Hematopoietic multipotent progenitor cell (in vitro differentiated cells): Measurements from ENCODE around the gene ACAN. TPM values are rescaled to one million over a fixed set of nuclear protein-coding genes. Genes with fewer than 3 reads are reported as not detected.
A peak's percentile ranks its signal among the peaks of the same experiment; 100 is the strongest.

ENCODE experiments used
- DNase-seq, 3 donors: peaks; one replicate each; pipeline ENCODE4 v3.0.0-alpha.2; 2011 to 2015; ENCODE audit warnings: low read depth in 2 of 3, low spot score in 2 of 3
- total RNA-seq: library from RNA; depleted of rRNA; stranded (reverse); fragments of >200 nt; gene quantifications from one replicate; pipeline ENCODE4 v1.2.3, GENCODE V29; 2012

ACAN gene
- not detected for total RNA-seq

DNA sequence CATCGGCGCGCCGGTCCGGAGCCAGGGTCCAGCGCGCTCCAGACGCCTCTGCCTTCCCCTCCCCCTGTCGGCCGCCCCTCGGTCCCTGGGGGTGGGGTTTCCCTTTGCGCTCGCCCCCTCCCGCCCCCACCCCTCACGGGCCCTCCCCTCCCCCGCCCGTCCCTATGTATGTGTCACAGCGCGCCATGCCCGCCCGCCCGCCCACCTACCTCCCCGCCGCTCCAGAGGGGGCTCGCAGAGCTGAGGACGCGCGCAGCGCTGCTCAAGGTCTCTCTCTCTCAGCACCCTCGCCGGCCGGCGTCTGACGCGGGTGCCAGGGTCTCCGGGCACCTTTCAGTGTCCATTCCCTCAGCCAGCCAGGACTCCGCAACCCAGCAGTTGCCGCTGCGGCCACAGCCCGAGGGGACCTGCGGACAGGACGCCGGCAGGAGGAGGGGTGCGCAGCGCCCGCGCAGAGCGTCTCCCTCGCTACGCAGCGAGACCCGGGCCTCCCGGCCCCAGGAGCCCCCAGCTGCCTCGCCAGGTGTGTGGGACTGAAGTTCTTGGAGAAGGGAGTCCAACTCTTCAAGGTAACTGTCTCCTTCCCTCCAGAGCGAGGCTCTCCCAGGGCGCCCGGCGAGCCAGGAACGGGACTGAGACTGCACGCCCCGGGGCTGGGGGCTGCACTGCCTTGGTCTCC lies at the start of gene ACAN:
ACAN (plus strand) TSS at position 196 of the 679 bp plus-strand sequence. CDS start 32,771 bp downstream, outside the sequence.
- no peak for DNase-seq

DNA sequence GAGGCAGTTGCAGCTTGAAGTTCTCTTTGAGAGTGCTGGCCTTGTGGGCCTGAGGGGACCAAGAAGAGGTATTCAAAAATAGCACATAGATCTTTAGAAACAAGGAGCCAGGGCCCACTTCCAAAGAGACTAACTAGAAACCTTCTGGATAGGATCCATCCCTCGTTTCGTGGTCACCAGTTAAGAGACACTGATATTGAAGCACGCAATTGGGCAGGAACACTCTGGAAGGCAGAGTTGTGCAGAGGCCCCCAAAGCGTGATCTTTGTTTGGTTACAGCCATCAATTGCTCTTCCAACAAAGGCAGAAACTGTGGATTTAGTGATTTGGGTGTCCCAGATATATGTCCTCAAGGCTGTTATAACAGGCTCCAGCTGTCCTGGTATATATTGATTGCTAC lies 46.7 kb upstream of the ACAN start:
- no peak for DNase-seq

DNA sequence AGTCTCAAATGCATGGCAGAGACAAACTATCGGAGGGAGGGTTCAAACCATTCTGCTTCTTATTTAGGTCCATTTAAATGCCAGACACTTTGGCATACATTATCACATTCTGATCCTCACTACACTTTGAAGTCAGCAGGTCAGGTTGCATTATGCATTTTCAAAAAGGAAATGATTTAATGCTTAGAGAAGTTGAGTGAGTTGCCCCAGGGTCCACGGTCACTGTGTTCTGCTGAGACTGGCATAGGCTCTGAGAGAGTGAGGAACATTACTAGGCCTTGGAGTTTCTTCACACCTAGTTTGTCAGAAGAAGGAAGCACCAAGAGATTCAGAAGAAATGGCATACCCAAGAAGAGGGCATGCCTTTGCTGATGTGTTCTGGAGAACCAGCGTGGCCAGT lies 46.3 kb upstream of the ACAN start:
- no peak for DNase-seq

DNA sequence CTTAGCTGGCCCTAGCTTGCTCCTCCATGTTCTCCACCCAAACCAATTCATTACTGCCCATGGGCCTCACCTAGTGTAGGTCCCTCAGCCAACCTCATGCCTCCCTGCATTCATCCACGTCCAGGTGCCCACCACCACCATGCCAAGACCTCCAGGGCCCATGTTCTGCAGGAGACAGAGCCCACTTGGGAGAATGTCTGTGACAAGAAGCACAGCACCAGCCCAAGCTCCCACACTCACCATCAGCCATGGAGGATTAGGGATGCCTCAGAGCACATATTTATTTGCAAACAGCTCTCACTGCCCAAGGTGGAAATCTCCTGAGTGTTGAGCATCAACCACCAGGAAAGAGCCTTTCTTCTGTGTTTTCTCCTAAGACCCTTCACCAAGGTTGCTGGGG lies 43.4 kb upstream of the ACAN start:
- DNase-seq: no peak

DNA sequence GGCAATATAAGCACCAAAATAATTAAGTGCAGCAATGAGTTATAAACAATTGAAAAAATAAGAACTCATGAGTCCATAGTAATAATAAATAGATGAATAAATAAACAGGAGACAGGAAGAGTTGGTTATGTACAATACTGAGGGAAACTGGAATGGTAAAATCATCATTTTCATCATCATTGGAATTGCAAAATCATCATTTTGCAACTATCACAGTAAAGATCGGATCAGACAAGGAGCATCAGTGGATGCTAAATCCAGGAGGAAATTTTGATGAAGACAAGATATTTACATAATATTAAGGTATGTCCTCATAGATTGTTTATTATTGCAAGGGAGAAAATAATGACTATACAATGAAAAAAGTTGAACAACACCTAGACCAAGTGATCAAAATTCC lies 38.8 kb upstream of the ACAN start:
- DNase-seq: no peak

DNA sequence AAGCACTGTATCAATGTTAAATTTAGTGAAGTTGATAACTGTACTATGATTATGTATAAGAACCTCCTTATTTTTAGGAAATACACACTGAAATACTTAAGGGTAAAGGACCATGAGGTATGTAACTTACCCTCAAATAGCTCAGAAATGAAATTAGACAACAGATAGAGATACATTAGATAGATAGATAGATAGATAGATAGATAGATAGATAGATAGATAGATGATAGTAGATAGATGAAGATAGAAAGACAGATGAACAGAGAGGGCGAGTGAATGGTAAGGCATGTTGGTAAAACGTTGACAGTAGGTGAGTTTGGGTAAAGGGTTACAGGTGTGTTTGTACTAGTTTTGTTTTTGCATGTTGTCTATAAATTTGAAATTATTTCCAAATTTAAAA lies 38.0 kb upstream of the ACAN start:
- no peak for DNase-seq

DNA sequence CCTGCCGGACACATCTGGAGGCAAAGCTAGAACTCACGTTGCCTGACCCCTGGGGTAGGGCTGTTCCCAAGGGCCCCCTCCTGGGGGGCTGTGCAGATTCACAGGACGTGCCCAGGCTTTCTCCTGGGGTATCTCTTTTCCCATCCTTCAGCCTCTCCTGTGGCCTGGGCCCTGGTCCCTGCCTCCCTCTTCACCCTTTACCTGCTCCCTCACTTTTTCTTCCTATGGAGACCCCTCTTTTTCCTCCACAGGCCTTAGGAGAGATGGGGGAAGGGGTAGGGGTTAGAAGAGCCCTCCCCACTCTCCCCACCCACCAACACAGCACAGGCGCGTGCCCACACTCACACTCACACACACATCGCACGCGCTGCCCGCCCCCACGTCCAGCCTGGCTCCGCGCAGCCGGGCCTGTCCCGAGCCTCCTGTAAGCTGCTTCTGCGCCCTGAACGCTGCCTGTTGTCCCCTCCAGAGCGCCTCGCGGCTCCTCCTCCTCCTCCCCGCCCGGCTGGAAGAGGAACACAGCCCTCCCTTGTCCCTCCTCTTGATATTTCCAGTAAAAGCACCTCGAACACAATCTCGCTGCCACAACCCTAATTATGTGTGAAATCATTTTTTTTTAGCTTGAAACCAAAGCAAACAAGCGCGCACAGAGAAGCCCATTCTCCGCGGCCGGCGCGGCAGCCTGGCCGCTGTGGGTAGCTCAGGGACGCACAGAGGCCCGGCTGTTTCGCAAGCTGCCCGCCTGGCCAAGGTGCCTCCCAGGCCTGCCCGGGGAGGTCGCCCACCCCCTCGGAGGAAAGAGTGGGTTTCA lies 33.9 kb upstream of the ACAN start:
- peak in 1 of 3 donors; percentile 0 for DNase-seq

DNA sequence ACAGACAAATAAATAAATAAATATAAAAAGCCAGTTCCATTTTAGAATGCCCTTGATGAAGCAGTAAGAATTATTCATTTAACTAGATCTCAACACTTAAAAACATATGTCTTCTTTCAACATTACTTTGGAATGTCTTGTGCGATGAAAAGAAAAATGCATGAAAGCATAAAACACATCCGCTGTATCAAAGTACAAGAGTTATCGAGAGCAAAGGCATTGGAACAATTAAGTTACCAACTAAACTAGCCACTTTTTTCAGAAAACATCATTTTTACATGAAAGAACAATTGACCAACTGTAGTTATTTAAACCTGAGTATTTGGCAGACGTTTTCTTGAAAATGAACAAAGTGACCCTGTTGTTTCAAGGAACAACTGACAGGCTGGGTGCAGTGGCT lies 27.5 kb upstream of the ACAN start:
- no peak for DNase-seq

DNA sequence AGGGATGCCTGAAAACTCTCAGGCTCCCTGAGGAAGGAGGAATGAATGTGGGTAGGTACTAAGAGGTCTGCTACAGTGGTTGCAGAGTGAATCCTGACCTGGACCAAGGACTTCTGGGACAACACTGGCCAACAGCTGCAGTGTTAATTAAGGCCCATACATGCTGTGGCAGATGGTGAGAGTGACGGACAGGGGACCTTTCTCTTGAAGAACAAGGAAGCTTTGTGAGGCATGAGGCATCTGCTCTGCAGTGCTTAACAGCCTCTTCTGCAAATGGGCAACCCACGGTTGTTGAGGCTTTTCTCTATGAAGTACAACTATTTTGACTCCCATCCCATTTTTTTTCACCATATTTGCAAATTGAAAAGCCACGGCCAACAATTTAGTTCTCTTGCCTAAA lies 26.6 kb upstream of the ACAN start:
- no peak for DNase-seq

DNA sequence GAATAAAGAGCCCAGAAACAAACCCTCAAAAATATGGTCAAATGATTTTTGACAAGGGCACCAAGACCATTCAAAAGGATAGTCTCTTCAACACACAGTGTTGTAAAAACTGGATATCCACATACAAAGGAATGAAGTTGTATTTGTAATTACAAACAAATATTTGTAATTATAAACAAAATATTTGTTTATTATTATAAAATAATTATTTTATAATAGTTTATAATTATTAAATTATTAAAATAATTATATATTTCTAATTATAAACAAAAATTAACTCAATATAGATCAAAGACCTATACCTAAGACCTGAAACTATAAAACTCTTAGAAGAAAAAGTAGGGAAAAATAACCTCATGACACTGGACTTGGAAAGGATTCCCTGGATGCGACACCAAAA lies 23.3 kb upstream of the ACAN start:
- DNase-seq: no peak

DNA sequence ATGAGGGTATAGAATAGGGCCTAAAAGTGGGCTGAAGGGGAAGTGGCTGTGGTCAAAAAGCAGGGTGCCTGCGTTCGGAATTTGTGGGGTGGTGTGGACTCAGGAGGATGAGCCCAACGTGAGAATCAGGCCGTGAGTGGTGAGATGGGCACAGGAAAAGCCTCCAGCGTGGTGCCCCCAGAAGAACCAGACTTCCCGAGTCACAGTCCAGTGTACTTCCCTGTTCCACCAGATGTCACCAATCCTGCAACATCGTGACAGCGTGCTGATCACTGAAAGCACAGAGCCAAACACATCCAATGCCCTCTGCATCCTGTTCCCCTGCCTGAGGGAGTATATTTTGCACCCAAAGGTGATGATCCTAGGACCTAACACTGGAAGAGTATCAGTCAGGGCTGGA lies 20.8 kb upstream of the ACAN start:
- no peak for DNase-seq

DNA sequence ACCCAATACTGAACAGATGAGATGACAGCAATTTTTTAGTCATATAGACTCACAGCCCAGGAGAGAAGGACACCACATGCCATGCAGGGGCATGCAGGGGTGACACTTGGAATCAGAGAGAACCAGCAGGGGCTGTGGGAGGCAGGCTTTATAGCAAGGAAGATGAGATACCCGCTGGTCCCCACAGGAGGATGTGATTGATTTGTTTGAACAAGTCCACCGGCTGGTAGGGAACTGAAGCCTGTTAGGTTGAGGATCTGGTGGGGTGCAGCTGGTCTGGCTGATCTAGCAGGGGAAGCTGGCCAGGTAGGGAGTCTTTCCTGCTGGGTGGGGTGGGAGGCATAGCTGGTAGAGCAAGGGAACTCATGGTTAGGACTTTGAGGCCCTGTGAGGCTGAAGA lies 18.0 kb upstream of the ACAN start:
- no peak for DNase-seq

DNA sequence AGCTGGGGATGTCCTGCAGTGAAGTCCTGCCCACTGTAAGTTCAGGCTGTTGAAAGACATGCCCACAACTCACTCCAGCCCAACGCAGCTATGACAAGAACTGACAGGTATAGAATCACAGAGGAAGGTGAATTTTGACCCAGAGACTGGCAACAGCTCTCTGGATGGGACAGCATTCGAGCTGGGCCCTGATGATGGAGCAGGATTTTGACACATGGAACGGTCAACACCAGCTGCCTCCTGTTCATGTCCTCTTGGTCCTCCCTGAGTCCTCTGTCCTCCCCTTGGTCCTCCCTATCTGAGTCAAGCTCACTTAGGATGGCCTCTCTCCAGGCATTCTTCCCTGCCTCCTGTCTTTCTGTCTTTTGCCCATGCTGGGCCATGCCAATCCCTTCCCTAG lies 15.2 kb upstream of the ACAN start:
- DNase-seq: no peak

DNA sequence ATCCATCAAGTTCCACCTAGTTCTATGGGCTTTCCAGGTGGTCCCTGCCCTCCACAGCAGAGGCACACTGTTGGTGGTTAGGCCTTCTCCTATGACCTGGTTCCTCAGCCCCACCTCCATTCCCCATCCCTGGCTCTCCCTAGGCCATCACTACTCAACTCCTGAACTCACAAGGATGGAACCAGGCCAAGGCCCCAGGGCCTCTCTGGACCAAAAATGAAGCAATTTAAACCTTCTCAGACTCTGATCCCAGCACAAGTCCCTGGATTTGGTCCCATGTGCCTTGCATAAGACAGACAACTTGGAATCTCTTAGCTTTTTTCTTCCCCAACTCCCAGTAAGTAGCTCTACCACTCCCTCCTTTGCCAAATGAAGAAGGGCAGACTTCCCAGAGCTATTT lies 14.4 kb upstream of the ACAN start:
- no peak for DNase-seq

DNA sequence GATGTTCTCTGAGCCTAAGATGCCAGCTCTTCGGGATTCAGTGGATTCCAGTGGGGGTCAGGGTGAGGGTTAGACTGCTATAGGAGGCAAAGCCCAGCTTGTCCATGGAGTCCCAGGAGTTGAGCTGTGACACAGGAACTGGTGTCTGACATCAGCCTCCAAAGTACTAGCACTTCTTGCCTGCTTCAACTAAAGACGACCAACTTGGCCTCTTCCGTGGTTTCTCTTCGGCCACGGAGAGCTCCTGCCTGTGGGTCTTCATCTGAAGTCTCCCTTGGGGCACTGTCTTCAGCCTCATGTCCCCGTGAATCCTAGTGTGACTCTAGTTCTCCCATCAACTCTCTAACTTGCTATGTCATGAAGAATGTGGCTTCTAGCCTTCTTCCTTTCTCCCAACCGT lies 12.8 kb upstream of the ACAN start:
- DNase-seq: no peak

DNA sequence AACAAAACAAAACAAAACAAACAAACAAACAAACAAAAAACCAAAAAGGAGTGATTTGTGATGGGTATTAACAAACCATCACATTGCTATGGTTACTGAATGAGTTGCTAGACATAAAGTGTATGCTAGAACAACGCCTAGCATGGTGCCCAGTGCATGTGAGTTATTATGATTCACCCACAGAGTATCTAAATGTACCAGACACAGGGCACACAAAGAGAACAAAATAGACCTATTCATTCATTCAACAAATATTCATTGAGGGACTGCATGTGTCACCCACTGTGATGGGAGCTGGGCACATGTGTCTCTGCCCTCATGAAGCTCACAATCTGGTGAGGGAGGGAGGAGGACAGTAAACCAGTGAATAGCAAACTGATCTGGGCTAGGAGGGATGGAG lies 11.6 kb upstream of the ACAN start:
- DNase-seq: no peak

DNA sequence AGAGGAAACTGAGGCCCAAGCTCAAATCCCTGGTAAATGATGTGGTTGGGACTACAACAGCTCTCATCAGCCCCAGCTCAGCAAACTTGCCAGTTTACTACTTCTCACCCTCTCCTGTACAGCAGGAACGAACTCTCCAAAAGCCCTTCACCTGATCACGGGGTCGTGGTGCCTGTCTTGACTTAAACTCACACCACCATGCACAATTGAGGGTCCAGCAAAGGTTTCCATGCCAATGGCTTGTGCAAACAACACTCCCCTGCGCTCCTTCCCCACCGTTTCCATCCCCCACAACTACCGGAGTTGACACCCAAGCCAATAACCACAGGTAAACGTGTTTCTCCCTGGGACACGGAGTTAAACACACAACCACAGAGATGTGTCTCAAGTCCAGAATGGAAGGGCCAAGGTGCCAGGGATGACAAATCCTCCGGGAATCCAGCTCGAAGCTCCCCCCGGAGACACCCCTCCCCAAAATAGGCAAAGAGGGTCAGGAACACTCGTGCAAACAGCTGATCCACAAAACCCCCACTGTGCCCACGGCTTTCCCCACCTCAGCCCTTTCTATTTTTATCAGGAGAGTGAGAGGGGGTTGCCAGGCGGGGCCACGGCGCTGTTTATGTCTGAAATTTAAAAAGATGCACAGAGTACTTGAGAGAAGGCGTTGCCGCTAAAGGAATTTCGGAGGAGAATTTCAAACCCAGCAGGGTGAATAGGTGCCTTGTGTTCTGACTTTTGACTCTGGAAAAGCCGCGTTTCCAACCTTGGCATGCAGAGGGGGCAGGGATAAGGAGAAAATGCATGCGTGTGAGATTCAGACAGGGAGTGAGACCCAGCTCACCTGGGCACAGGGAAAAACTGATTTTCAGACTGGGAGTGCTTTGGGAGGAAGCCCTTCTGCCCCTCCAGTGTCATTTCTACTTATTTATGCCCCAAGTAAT lies 10.6 kb upstream of the ACAN start:
- no peak for DNase-seq

DNA sequence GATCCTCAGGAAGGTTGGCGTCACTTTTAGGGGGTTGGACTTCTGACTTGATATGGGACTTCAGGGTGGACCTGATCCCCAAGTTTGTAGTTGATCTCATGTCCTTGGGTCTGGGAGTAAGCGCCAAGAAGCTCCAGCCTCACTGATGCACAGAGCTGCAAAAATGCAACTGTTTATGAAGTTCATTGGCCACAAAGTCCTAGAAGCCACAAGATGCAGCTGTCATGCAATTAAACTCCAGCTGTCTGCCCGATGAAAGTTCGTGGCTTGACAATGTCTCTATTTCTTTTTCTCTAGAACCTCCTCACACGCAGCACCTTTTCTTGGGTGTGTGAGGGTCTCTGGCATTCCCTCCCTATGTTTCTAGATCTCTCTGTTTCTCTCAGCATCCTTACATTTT lies 9.2 kb upstream of the ACAN start:
- DNase-seq: no peak

DNA sequence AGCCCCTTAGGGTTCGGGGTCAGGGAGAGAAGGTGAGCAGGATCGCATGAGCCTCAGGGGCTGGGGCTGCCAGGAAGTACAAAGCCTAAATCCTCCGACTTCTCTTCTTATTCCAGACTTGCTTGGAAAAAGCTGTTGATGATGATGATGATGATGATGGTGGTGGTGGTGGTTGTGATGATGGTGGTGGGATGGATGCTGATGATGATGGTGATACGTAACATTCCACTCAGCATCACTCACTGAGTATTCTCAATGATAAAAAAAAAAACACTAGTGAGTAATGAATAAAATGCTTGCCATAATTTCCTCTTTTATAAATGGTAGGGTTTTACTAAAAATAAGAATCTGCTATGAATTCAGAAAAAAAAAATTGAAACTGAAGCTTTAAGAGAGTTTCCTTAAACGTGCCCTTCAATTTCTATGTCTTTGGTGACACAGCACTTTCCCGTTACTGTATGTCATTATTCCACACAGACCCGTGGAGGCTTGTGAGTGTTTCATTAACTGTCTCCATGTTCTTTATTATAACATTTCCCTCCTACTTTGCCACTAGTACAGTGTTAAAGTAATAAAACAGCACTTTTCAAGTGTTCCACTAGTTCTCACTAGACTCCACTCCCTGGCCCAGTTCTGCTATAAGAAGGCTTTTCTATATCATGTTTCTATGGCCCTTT lies 5.4 kb upstream of the ACAN start:
- DNase-seq: no peak

DNA sequence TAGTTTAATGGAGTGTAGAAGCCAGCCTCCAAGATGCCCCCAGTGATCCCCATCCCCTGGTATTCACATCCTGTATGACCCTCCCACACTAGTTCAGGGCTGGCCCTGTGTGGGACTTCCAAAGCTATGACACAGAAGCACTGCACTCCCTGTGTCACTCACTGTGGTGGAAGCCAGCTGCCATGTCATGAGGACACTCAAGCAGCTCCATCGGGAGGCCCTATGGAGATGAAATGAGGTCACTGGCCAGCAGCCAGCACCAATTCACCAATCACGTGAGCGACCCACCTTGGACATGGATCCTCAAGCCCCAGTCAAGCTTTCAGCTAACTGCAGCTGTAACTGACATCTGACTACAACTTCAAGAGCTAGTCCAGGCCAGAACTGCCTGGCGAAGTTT lies 3.9 kb upstream of the ACAN start:
- no peak for DNase-seq

DNA sequence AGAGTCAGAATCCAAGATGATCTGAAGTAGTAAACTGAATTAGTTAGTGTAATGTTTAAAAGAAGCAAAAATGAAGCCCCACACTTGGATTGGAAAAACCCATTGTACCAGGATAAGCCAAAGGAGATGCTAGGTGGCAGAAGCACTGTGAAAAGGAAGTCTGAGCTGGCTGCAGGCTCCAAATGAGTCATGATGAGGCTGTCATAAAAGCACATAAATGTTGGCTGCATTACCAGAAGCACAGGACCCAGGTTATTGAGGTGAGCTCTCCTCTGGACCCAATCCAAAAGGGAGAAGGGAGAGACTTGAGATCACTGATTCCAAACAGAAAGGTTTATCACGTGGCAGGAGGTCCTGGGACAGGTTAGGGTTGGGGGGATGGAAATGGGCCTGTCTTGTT lies 3.2 kb upstream of the ACAN start:
- DNase-seq: no peak
